Omental fat pad (tissue), 4 donors: Measurements from ENCODE around the gene CNRIP1. TPM values are rescaled to one million over a fixed set of nuclear protein-coding genes. Genes with fewer than 3 reads are reported as not detected.
"Not testable (repeated sequence)": the region's sequence is repeated elsewhere in the genome, so short reads cannot be mapped to it uniquely, and the experiment has no call there.

Source experiments
- ATAC-seq: fragments of 150-250 bp; one replicate; pipeline ENCODE4 v1.9.1; 2016; ENCODE audit warnings: mild to moderate bottlenecking, moderate library complexity; ENCODE audit not compliant: low FRiP score
- DNase-seq: peaks from one replicate; pipeline ENCODE4 v3.0.0-alpha.2; 2019; ENCODE audit warnings: low spot score
- CTCF ChIP-seq, 3 donors: fragments of 450-650 bp; IDR thresholded peaks; one replicate each; pipeline ENCODE4 v1.5.1; 2016 to 2017; ENCODE audit warnings: antibody characterized with exemption in 3 of 3, mild to moderate bottlenecking in 3 of 3, moderate library complexity in 2 of 3
- total RNA-seq, 4 donors: library from RNA; depleted of rRNA; stranded (reverse); fragments of >200 nt; gene quantifications; one replicate each; pipeline ENCODE4 v1.1.0, GENCODE V29; 2016

Gene CNRIP1
- total RNA-seq, 4 donors from 2014 or later: 40.8 to 67.9 (median 49.4) TPM

GRCh38 chr2:68309426-68309825, 10.3 kb downstream of the CNRIP1 start:
- TF ChIP-seq CTCF (IDR thresholded peaks at IDR 0.05): no peak
- ATAC-seq (no peak), DNase-seq (no peak)

- not testable (repeated sequence) for ATAC-seq
These were observed 15.9 kb downstream of the CNRIP1 start for GRCh38 chr2:68303902-68304272.

GRCh38 chr2:68303033-68303901, 16.5 kb downstream of the CNRIP1 start:
- no peak for ATAC-seq
- TF ChIP-seq CTCF (IDR thresholded peaks at IDR 0.05): no peak
- DNase-seq: no peak

More at GRCh38 chr2:68303902-68304272, 15.9 kb downstream of the CNRIP1 start:
- not testable (repeated sequence) for DNase-seq

GRCh38 chr2:68302281-68302875, 17.4 kb downstream of the CNRIP1 start:
- DNase-seq (no peak), ATAC-seq (no peak)
- TF ChIP-seq CTCF (IDR thresholded peaks at IDR 0.05): no peak

- no peak for TF ChIP-seq CTCF (IDR thresholded peaks at IDR 0.05)
- ATAC-seq: no peak
- no peak for DNase-seq
These were observed 24.2 kb downstream of the CNRIP1 start for GRCh38 chr2:68295516-68295915.

GRCh38 chr2:68294913-68295312, 24.8 kb downstream of the CNRIP1 start:
- no peak for DNase-seq
- no peak for TF ChIP-seq CTCF (IDR thresholded peaks at IDR 0.05)

GRCh38 chr2:68294187-68294586, 25.6 kb downstream of the CNRIP1 start:
- DNase-seq (no peak), ATAC-seq (no peak)
- no peak for TF ChIP-seq CTCF (IDR thresholded peaks at IDR 0.05)

More at GRCh38 chr2:68294913-68295312, 24.8 kb downstream of the CNRIP1 start:
- ATAC-seq: no peak
